Activated CD8-positive, alpha-beta memory T cell treated with anti-CD3 and anti-CD28 coated beads, Interleukin-2, amount 10 ng/mL, durations not matched to agents 7 days and 5 days (primary cell): ENCODE results near the gene SLC25A22. TPM values are rescaled to one million over a fixed set of nuclear protein-coding genes. Genes with fewer than 3 reads are reported as not detected.

Experiments
- ATAC-seq: fragments of 150-1000 bp; cut with Tn5 transposase; one replicate; pipeline ENCODE4 v1.10.0; 2021; ENCODE audit warnings: moderate library complexity
- CTCF ChIA-PET: fragments of 350-600 bp; sonication (Branson Sonifier 250); formaldehyde crosslinking; loops from one replicate; lab custom pipeline; 2021; ENCODE audit warnings: antibody characterized with exemption; lab: Charles Lee
- DNase-seq: peaks from one replicate; pipeline ENCODE4 v3.0.0-alpha.2; 2020
- H3K27ac Mint-ChIP-seq: one replicate; pipeline ENCODE4 v1.8.0; 2021; ENCODE audit warnings: mild to moderate bottlenecking, mixed read lengths
- H3K27me3 Mint-ChIP-seq: one replicate; pipeline ENCODE4 v1.8.0; 2021; ENCODE audit warnings: mixed read lengths
- H3K36me3 Mint-ChIP-seq: one replicate; pipeline ENCODE4 v1.8.0; 2021; ENCODE audit warnings: mild to moderate bottlenecking, mixed read lengths
- H3K4me1 Mint-ChIP-seq: one replicate; pipeline ENCODE4 v1.8.0; 2021; ENCODE audit warnings: mixed read lengths
- H3K4me3 Mint-ChIP-seq: one replicate; pipeline ENCODE4 v1.8.0; 2021; ENCODE audit warnings: mild to moderate bottlenecking, moderate library complexity, mixed read lengths
- H3K9me3 Mint-ChIP-seq: one replicate; pipeline ENCODE4 v1.8.0; 2022; ENCODE audit warnings: low read depth, mixed read lengths
- total RNA-seq, 2 experiments: library from RNA; stranded (reverse); gene quantifications; one replicate each; pipeline ENCODE4 v1.2.3, GENCODE V29; 2021

SLC25A22 gene
- total RNA-seq, 2 experiments from 2014 or later: 49.4 to 54.7 TPM

DNA sequence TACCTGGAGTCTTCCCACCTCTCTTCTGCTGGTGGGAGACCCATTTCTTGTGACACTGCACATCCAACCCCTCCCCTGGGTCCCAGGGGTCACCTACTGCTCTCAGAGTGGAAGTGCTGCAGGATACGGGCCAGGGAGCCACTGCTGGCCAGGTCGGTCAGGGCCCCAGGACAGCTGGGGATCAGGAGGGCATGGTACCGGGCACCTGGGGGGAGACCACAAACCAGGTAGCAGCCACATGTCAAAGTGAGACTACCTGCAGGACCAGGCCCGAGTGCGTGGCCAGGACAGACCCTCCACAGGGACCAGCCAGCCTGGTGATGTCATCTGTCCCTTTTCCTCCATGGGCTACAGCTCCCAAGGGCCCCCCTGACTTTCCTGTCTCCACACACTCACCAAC, 24.7 kb downstream of the SLC25A22 start:
- DNase-seq (no peak), ATAC-seq (no peak)
- peaks cover 23% of the 10 kb centered on the region for H3K4me1 Mint-ChIP-seq
- CTCF ChIA-PET: no interaction called here
- H3K36me3 Mint-ChIP-seq: peaks cover 5% of the 10 kb centered on the region
- H3K27me3 Mint-ChIP-seq: no peaks in the 10 kb centered on the region
- H3K9me3 Mint-ChIP-seq: no peaks in the 10 kb centered on the region
- no peak overlapping the region for H3K4me3 Mint-ChIP-seq
- no peak overlapping the region for H3K27ac Mint-ChIP-seq

DNA sequence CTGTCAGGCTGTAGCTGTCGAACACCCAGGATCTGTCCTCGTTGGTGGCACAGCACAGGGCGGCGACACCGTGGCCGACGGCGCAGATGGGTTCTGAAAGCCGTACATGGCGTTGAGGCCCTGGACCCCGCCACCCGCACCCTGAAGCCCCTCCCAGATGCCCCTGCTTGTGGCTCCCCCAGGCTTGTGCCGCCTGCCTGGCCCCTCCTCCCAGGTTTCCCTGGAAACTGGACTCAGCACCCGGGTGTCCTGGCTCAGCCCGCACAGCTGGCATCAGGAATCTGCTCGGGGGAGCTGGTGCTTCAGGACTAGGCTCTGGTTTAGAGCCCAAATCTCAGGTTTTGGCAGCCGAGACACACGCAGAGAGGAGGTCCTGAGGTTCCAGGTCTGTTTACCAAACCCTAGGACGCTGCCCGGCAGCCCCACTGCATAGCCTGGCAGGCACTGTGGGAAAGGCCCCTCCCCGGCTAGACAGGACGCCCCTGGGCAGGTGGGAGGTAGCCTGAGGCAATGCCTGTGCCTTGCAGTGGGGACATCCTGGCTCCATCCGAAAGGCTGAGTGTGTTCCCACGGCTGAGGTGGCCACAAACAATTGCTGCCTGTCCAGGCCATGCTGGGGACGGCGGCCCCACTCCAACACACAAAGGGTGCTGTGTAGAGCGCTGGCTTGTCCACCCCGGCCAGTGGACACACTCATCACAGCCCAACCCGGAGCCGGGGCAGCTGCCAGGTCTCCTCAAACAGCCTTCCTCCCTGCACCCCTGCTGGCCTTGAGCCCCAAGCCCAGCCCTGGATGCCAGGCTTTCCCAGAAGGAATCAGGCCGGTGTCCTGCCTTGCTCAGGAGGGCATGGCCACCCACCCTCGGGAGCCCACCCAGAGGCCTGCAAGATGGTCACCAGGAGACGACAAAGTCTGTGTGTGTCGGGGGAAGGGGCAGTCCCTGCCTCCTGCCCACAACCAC, 25.4 kb downstream of the SLC25A22 start:
- Mint-ChIP-seq H3K4me1 (peaks cover 20% of the 10 kb centered on the region), H3K36me3 (peaks cover 5% of the 10 kb centered on the region), H3K4me3 (no peak overlapping the region), H3K27me3 (no peaks in the 10 kb centered on the region), H3K27ac (no peak overlapping the region), H3K9me3 (no peaks in the 10 kb centered on the region)
- no peak for DNase-seq
- CTCF ChIA-PET: no interaction called here
- ATAC-seq: no peak

DNA sequence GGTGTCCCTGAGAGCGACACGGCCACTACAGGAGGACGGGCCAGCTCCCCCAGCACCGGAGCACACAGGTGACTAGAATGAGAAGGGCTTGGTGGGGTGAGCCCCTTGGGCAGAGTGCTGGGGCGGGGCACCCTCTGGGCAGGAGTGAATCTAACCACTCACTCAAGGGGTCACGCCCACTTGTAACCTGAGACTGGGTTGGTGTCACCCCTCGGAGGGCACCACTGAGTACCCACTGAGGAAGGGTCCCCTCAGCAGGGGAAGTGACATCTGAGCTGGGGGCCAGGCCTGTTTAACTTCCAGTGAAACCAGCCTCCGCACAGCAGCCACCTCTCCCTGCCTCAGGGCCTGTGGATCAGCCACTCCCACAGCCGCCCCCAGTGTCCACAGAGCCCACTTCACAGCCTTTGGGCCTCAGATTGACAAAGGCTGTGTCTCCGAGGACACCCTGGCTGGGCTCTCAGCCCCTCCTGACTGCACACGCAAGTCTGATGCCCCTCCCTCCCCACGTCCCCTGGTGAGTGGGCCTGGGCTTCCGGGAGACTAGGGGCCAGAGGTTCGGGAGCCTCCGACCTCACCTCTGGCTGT, 26.4 kb downstream of the SLC25A22 start:
- no peaks in the 10 kb centered on the region for H3K9me3 Mint-ChIP-seq
- H3K36me3 Mint-ChIP-seq: peaks cover 7% of the 10 kb centered on the region
- H3K27ac Mint-ChIP-seq: no peak overlapping the region
- H3K27me3 Mint-ChIP-seq: no peaks in the 10 kb centered on the region
- ATAC-seq (no peak), DNase-seq (no peak)
- H3K4me1 Mint-ChIP-seq: peaks cover 21% of the 10 kb centered on the region
- CTCF ChIA-PET: no interaction called here
- no peak overlapping the region for H3K4me3 Mint-ChIP-seq

DNA sequence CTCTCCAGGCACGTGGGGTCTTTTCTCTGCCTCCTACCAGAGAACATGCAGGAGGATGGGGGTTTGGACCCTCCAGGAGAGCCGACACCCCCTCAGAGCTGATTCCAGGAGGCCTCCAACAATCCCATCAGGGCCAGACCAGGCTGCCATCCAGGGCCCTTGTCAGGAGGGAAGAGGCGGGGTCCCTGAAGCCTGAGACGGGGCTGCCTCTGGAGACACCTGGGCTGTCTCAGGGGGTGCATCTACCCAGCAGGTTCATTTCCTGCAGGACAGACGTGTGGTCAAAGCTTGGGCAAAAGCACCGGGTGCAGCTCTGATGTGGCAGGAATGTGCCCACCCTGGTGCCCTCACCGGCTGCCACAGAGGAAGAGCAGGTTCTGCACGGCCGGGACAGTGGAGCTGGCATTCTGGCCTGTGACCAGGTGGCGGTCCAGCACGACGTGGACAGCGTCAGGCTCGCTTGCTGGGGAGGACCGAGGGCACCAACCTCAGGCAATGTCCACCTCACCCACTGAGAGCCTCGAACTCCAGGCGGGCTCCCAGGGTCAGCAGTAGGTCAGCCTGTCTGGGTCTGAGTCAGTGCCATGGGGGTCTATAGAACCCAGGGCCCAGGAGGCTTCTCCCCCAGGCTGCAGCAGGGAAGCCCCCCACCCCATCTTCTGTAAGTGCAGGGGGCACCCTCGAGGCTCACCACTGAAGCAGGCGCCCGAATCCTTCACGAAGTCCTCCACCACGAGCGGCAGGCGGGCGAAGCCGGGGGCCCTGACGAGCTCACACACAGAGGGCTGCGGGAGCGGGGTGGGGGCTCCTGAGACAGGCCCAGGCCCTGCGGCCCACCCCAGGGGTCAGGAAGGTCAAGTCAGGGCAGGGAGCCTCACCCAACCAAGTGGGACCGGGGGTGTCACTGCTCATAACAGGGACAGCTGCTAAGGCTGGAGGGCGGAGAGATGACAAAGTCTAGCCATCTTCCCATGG, 27.2 kb downstream of the SLC25A22 start:
- Mint-ChIP-seq H3K4me1 (peaks cover 15% of the 10 kb centered on the region), H3K4me3 (no peak overlapping the region), H3K27ac (no peak overlapping the region), H3K36me3 (peaks cover 12% of the 10 kb centered on the region), H3K27me3 (no peaks in the 10 kb centered on the region), H3K9me3 (no peaks in the 10 kb centered on the region)
- ATAC-seq (no peak), DNase-seq (no peak)
- CTCF ChIA-PET: interaction anchor here (0.6 kb wide), 1 partner anchor 104 kb away, joined by 3 read pairs; no protein-coding TSS in a partner anchor

DNA sequence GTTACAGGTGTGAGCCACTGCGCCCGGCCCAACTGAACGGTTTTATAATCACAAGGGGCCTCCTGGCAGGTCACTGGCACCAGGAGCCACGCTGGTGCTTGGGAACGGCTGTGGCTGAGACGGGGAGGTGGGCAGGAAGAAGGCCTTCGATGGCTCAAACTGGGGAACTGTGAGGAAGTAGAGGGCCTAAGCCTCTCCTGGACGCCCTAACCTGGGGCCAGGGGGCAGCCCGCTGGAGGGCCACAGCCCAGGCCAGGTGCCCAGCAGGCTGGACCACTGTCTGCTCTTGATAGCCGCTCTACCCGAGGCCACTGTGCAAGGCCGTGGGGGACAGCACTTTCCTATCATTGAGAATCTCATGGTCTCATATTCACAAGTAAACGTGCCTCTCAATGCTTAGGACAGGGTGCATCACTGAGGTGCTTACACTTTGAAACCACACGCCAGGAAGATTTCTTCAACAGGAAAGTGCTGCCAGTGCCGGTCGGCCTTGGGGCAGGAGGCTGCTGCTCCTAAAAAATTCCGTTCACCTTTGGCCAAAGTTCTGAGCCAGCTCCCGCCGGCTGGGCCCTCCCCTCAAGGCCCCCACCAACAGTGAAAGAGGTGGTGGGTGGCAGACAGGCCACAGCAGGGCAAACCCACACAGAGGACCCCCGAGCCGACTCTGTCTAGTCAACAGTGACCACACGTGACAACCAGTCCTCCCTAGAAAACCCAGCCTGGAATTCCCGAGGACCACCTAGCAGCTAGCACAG, 28.0 kb downstream of the SLC25A22 start:
- Mint-ChIP-seq H3K27ac (no peak overlapping the region), H3K27me3 (no peaks in the 10 kb centered on the region), H3K4me3 (no peak overlapping the region), H3K36me3 (peaks cover 12% of the 10 kb centered on the region), H3K9me3 (no peaks in the 10 kb centered on the region), H3K4me1 (peaks cover 9% of the 10 kb centered on the region)
- DNase-seq: no peak
- ATAC-seq: no peak
- CTCF ChIA-PET: interaction anchor here (0.6 kb wide), 1 partner anchor 103 kb away, joined by 3 read pairs; no protein-coding TSS in a partner anchor

DNA sequence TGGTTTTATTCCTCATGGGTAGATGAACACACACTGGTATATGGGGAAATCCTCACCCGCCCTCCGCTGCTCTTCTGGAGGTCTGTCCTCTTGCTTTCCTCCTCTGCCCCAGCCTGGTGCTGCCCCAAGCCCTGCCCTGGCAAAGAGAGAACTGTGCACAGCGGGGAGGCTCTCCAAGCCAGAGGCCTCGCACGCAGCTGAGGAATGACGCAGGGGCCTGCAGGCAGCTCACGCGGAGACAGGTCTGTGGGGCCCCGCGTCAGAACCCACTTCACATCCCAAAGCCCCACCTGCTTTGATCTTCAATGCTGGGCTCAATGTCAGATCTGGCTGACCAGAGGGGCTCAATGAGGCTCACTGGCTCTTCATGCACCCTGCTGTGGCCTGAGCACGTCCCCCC, 30.8 kb downstream of the SLC25A22 start:
- H3K4me1 Mint-ChIP-seq: peaks cover 2% of the 10 kb centered on the region
- H3K9me3 Mint-ChIP-seq: no peaks in the 10 kb centered on the region
- H3K27me3 Mint-ChIP-seq: no peaks in the 10 kb centered on the region
- no peak overlapping the region for H3K4me3 Mint-ChIP-seq
- ATAC-seq (no peak), DNase-seq (no peak)
- CTCF ChIA-PET: no interaction called here
- H3K36me3 Mint-ChIP-seq: peaks cover 13% of the 10 kb centered on the region
- H3K27ac Mint-ChIP-seq: no peak overlapping the region

DNA sequence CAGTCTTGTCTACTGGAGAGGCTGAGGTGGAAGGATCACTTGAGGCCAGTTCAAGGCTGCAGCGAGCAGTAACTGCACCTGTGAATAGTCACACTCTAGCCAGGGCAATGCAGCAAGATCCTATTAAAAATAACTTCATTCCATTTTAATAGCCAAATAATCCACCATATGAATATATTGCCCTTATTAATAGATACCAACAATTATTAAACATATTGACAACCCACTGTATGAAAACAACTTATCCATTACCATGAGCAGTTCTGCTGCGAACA, 31.2 kb downstream of the SLC25A22 start:
- Mint-ChIP-seq H3K9me3 (no peaks in the 10 kb centered on the region), H3K4me1 (peaks cover 2% of the 10 kb centered on the region), H3K4me3 (no peak overlapping the region), H3K27me3 (no peaks in the 10 kb centered on the region), H3K36me3 (peaks cover 13% of the 10 kb centered on the region), H3K27ac (peak overlapping the region; percentile 17)
- ATAC-seq (no peak), DNase-seq (no peak)
- CTCF ChIA-PET: interaction anchor here (0.8 kb wide), 1 partner anchor 70 kb away, joined by 3 read pairs; no protein-coding TSS in a partner anchor

DNA sequence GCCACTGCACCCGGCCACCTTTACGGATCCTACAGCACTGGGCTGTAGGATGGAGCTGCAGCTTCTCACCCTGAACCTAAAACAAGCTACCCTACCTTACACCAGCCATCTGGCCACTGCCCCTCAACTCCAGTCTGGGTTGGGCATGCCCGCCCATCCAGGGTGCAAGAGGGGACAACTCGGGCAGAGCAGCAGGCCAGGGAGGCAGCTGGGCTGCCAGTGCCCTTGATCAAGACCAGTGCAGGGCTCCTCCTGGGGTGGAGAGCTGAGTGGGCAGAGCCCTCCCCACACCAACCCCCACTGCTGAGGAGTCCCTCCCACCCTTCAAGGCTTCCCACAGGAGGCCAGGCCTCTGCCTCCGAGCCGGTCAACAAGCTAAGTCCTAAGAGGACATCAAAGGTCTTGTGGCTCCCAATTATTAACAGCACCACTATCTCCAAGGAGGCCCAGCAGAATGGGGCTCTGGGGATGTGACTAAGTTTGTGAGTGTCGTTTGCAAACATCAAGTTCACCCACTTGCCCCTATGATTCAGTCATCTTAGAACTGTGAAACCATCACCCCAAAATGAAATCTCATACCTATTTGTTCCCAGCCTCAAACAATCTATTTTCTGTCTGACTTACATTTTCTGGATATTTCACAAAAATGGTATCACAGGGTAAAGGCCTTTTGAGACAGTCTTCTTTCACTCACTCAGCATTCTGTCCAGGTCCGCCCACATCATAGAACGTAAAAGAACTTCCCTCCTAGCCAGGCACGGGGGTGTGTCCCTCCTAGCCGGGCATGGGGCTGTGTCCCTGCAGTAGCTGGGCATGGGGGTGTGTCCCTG, 31.8 kb downstream of the SLC25A22 start:
- Mint-ChIP-seq H3K27ac (peak overlapping the region; percentile 17), H3K9me3 (no peaks in the 10 kb centered on the region), H3K4me3 (no peak overlapping the region), H3K4me1 (peaks cover 2% of the 10 kb centered on the region), H3K27me3 (no peaks in the 10 kb centered on the region), H3K36me3 (peaks cover 18% of the 10 kb centered on the region)
- no peak for ATAC-seq
- CTCF ChIA-PET: interaction anchor here (0.7 to 1.2 kb wide), 7 partner anchors 9 to 212 kb away, joined by 3 to 4 read pairs (median 3); no protein-coding TSS in a partner anchor
- DNase-seq: no peak

DNA sequence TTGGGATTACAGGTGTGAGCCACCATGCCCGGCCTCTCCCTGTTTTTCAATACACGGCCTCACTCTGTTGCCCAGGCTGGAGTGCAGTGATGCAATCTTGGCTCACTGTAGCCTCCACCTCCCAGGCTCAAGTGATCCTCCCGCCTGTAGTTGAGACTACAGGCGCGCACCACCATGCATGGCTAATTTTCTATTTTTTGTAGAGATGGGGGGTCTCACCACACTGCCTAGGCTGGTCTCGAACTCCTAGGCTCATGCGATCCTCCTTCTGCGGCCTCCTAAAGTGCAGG, 32.3 kb downstream of the SLC25A22 start:
- ATAC-seq: no peak
- H3K9me3 Mint-ChIP-seq: no peaks in the 10 kb centered on the region
- peaks cover 17% of the 10 kb centered on the region for H3K36me3 Mint-ChIP-seq
- no peaks in the 10 kb centered on the region for H3K27me3 Mint-ChIP-seq
- H3K4me1 Mint-ChIP-seq: peaks cover 2% of the 10 kb centered on the region
- no peak overlapping the region for H3K4me3 Mint-ChIP-seq
- no peak overlapping the region for H3K27ac Mint-ChIP-seq
- CTCF ChIA-PET: interaction anchor here (0.7 to 1.2 kb wide), 6 partner anchors 10 to 211 kb away, joined by 3 to 4 read pairs (median 4); no protein-coding TSS in a partner anchor
- no peak for DNase-seq

DNA sequence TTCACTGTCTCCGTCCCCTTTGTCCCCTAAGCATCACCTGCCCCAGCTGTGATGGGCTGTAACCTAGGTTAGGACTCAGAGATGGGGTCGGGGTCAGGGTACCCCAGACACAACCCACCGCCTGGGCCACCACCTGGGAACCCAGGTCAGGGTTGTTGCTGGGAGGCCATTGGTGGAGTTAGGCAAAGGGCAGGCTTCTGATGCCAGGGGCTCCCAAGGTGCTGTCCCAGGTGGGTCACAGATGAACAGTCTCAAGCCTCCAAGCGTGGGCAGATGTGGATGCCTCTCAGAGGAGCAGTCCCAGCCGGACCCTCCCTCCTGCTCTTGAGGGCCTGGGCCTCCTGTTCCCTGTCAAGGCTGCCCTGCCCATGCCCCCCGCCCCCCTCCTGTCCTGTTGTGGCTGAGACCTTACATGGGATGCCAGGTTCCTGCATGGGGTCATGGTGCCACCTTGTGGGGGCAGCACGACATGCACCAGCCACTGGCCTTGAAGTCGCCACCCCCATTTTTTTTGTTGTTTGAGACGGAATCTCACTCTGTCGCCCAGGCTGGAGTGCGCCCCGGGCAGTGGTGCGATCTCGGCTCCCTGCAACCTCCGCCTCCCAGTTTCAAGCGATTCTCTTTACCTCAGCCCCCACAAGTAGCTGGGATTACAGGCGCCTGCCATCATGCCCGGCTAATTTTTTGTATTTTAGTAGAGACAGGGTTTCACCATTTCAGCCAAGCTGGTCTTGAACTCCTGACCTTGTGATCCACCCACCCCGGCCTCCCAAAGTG, 32.9 kb downstream of the SLC25A22 start:
- H3K27ac Mint-ChIP-seq: no peak overlapping the region
- H3K4me3 Mint-ChIP-seq: no peak overlapping the region
- no peaks in the 10 kb centered on the region for H3K9me3 Mint-ChIP-seq
- peaks cover 18% of the 10 kb centered on the region for H3K36me3 Mint-ChIP-seq
- H3K4me1 Mint-ChIP-seq: peaks cover 2% of the 10 kb centered on the region
- CTCF ChIA-PET: interaction anchor here (0.6 to 1.3 kb wide), 8 partner anchors 10 to 211 kb away, joined by 3 to 5 read pairs (median 4); no protein-coding TSS in a partner anchor
- no peaks in the 10 kb centered on the region for H3K27me3 Mint-ChIP-seq
- peak; percentile 78 for DNase-seq
- ATAC-seq: peak; percentile 78

DNA sequence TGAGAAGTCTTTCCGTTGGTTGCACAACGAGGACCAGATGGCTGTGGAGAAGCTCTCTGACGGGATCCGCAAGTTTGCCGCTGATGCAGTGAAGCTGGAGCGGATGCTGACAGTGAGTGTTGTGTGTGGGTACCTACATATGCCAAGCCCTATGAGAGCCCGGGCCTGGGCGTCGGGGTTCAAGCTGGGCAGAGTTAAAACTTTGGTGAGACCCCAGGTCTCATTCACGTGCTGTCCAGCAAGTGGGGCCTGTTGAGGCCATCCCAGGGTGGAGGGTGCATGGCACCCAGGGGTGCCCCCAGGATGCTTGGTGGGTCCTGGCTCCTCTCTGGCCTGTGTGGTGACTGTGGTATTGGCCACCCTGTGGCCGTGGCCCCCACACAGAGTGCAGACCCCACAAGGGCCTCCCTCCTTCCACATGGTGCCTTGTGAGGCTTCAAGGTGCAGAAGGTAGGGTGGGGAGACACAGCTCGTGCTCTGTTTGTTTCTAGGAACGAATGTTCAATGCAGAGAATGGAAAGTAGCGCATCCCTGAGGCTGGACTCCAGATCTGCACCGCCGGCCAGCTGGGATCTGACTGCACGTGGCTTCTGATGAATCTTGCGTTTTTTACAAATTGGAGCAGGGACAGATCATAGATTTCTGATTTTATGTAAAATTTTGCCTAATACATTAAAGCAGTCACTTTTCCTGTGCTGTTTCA, 33.6 kb downstream of the SLC25A22 start:
- no peak overlapping the region for H3K27ac Mint-ChIP-seq
- ATAC-seq: no peak
- CTCF ChIA-PET: interaction anchor here (0.6 to 1.6 kb wide), 5 partner anchors 14 to 177 kb away, joined by 3 to 5 read pairs (median 3); no protein-coding TSS in a partner anchor

More for the DNA sequence above, 33.6 kb downstream of the SLC25A22 start:
- no peaks in the 10 kb centered on the region for H3K27me3 Mint-ChIP-seq
- no peak overlapping the region for H3K4me3 Mint-ChIP-seq
- no peak for DNase-seq
- peaks cover 2% of the 10 kb centered on the region for H3K4me1 Mint-ChIP-seq
- peaks cover 21% of the 10 kb centered on the region for H3K36me3 Mint-ChIP-seq
- no peaks in the 10 kb centered on the region for H3K9me3 Mint-ChIP-seq
